Measurements from ENCODE around the gene VWA8.
"Not testable (repeated sequence)": the region's sequence is repeated elsewhere in the genome, so short reads cannot be mapped to it uniquely, and the experiment has no call there.

Gene VWA8

DNA sequence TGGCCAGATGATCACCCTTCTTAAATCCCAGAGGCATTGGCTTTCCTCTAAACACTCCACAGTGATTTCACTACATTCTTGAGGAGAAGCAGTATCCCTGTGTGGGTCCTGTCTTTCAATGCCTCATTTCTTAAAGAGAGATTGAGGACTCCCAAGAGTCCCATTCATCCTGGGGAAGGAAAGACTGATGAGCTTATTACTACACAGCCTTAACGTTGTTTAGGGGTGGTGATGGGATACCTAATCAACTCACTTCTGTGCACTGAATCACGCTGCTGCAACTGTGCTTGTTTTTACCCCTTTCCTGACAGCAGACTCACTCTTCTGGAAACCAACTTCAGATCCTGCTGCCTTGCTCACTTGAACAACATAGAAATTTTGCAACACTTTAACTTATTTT, 300.5 kb downstream of the VWA8 start:
- Mint-ChIP-seq H3K36me3 (peaks cover 37 to 49% of the 10 kb centered on the region in 2 donors), H3K27me3 (peaks cover 12 to 13% of the 10 kb centered on the region in 2 donors), H3K4me1 (peaks cover 0 to 2% of the 10 kb centered on the region in 2 donors), H3K9me3 (no peaks in the 10 kb centered on the region), H3K27ac (no peak overlapping the region), H3K4me3 (no peak overlapping the region)
- DNase-seq (no peak), ATAC-seq (replicated peaks) (no peak)

DNA sequence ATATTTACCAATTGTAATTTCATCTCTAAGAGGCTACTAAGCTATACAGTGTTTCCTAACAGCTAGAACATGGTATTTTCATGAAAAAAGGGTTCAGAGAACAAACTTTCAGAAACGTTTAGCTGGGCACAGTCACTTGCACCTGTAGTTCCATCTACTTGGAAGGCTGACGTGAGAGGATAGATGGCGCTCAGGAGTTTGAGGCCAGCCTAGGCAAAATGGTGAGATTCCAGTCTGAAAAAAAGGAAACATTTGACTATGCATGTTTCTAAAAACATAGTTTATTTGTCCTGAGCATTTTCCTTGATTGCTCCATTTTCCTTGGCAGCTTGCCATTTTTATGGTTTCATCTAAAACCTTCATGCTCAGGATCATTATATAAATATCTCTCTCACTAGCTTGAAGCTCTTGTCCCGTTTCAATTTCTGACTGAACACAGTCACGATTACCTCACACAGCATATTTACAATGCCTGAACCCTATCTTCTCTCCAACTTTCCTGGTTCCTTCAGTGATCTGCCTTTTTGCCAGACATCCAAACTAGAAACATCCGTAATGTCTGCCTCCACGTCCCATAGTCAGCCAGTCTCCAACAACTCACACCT, 302.8 kb downstream of the VWA8 start:
- H3K4me1 Mint-ChIP-seq = peaks cover 7 to 9% of the 10 kb centered on the region in 2 donors
- peaks cover 21% of the 10 kb centered on the region in 2 donors for H3K27me3 Mint-ChIP-seq
- H3K4me3 Mint-ChIP-seq = no peak overlapping the region
- H3K9me3 Mint-ChIP-seq = no peaks in the 10 kb centered on the region
- ATAC-seq (replicated peaks) (no peak), DNase-seq (no peak)
- H3K36me3 Mint-ChIP-seq = peaks cover 35 to 50% of the 10 kb centered on the region in 2 donors
- H3K27ac Mint-ChIP-seq = no peak overlapping the region

DNA sequence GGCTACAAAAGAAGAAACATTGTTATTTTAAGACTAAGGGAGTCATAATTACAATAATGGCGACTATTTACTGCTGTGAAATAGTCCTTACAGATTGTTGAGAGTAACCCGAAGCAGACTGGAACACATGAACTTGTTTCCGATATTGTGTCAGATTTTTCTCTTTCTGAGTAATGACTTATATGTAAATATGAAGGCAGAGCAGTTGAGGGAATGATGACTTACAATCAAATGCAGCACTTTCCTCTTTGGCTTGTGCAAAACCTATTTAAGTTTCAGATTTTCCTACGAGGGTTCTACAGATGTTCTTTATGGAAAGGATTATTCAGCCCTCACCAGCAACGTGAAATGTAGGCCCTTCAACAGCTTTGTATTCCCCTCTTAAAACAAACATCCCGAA, 304.9 kb downstream of the VWA8 start:
- no peak overlapping the region for H3K4me3 Mint-ChIP-seq
- no peak for DNase-seq
- peaks cover 30 to 41% of the 10 kb centered on the region in 2 donors for H3K36me3 Mint-ChIP-seq
- no peak for ATAC-seq (replicated peaks)
- H3K27ac Mint-ChIP-seq = no peak overlapping the region
- no peaks in the 10 kb centered on the region for H3K9me3 Mint-ChIP-seq
- peaks cover 7 to 9% of the 10 kb centered on the region in 2 donors for H3K4me1 Mint-ChIP-seq
- peaks cover 17 to 21% of the 10 kb centered on the region in 2 donors for H3K27me3 Mint-ChIP-seq

DNA sequence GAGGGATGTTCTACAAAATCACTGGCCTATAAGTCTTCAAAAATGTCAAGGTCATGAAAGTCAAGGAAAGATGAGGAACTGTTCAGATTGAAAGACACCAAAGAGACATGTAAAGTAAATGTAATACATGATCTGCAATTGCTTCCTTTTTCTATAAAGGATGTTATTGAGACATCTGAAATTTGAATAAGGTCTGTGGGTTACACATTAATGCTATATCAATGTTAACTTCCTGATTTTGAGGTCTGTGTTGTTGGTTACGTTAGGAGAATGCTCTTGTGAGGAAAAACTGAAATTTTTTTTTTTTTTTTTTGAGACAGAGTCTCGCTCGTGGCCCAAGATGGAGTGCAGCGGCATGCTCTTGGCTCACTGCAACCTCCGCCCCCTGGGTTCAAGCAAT, 306.1 kb downstream of the VWA8 start:
- H3K27ac Mint-ChIP-seq = no peak overlapping the region
- ATAC-seq (replicated peaks) (peak; percentile 51 to 81), DNase-seq (no peak)
- no peak overlapping the region for H3K4me3 Mint-ChIP-seq
- H3K4me1 Mint-ChIP-seq = peaks cover 7 to 9% of the 10 kb centered on the region in 2 donors
- peaks cover 25 to 36% of the 10 kb centered on the region in 2 donors for H3K36me3 Mint-ChIP-seq
- H3K27me3 Mint-ChIP-seq = peaks cover 21 to 24% of the 10 kb centered on the region in 2 donors
- no peaks in the 10 kb centered on the region for H3K9me3 Mint-ChIP-seq

DNA sequence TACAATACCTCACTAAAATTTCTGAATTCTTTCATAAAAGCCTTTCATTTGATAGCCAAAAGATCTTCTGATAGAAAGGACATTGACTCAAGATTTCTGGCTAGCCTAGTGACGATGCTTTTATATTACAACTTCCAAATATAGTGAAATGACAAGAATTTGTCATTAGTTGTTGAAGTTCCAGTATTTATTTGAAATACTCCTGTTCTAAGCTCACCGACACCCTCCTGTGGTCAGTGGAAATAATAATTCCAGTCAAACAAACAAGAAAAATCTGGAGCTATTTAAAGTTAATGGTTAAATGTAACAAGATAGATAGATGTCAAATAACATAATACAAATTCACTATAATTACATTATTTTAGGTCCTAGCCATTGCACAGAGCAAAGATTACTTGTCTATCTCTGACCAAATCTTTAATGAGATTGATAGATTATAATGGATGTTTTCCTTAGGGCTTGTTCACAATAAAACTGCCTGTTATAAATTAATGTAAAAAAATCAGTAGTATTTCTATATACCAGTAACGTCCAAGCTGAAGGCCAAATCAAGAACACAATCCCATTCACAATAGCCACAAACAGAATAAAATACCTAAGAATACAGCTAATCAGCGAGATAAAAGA, 308.1 kb downstream of the VWA8 start:
- Mint-ChIP-seq H3K4me1 (peaks cover 7 to 9% of the 10 kb centered on the region in 2 donors), H3K27me3 (peaks cover 17 to 24% of the 10 kb centered on the region in 2 donors), H3K36me3 (peaks cover 22 to 30% of the 10 kb centered on the region in 2 donors), H3K4me3 (no peak overlapping the region), H3K9me3 (no peaks in the 10 kb centered on the region), H3K27ac (no peak overlapping the region)
- DNase-seq = no peak
- no peak for ATAC-seq (replicated peaks)

DNA sequence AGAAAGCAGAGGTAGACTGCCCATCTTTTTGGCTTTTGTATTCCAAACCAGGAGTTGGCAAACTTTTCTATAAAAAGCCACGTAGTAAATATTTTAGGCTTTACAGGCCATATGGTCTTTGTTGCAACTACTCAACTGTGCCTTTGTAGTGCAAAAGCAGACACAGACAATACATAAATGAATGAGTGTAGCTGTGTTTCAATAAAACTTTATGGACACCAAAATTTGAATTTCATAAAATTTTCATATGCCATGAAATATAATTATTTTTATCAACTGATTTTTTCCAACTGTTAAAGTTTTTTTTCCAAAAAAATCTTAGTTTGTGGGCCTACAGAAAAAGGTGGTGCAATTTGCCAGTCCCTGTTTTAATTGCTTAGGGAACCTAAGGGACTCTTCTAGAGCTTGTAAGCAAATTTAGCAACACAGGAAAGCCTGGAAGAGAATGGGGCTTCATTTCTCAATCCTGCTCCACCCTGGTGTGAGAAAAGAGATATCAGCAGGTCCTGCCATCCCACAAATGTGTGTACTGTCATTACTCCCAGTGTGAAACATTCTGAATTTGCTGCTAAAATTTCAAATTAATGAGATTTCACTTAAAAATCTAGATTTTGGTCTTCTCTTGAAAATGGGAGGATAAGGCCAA, 309.4 kb downstream of the VWA8 start:
- Mint-ChIP-seq H3K9me3 (no peaks in the 10 kb centered on the region), H3K4me1 (peaks cover 5 to 9% of the 10 kb centered on the region in 2 donors), H3K4me3 (no peak overlapping the region), H3K27me3 (peaks cover 14 to 29% of the 10 kb centered on the region in 2 donors), H3K27ac (no peak overlapping the region), H3K36me3 (peaks cover 18 to 23% of the 10 kb centered on the region in 2 donors)
- ATAC-seq (replicated peaks) = no peak
- no peak for DNase-seq

DNA sequence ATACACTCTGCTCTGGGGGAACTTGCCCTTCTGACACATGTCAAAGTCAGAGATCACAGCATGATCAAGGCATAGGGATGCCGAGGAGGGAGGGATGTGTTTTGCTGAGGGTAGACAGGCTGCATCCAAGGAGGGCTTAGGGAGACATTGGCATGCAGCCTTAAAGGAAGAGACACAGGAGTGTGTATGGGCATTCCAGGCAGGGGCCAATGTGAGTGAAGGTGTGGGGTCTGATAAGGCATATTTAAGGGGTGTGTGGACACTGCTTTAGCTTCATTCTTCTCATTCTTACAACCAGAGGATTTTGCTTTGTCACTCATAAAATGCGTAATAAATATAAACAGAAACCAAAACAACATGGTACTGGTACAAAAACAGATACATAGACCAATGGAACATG, 310.2 kb downstream of the VWA8 start:
- H3K27me3 Mint-ChIP-seq = peaks cover 14 to 29% of the 10 kb centered on the region in 2 donors
- peaks cover 18 to 25% of the 10 kb centered on the region in 2 donors for H3K36me3 Mint-ChIP-seq
- no peaks in the 10 kb centered on the region for H3K9me3 Mint-ChIP-seq
- no peak for DNase-seq
- peaks cover 5 to 9% of the 10 kb centered on the region in 2 donors for H3K4me1 Mint-ChIP-seq
- H3K27ac Mint-ChIP-seq = no peak overlapping the region
- H3K4me3 Mint-ChIP-seq = no peak overlapping the region
- no peak for ATAC-seq (replicated peaks)

DNA sequence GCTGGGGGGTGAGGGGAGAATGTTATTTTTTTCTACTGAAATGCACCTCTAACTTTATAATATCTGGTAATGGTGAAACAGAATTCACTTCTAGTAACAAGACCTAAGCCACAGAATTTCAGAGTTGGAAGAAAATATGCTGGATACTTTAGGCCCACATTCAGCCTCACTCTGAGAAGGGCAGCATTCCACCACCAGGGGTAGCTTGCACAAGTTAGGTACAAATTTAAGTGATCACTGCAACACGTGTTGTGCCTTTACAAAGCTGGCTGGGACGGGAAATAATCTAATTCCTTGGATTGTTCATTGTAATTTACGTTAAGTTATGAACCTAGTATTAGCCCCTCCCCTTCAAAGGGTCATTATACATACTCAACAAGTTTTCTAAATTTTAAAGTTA, 311.2 kb downstream of the VWA8 start:
- Mint-ChIP-seq H3K27ac (no peak overlapping the region), H3K27me3 (peaks cover 13 to 26% of the 10 kb centered on the region in 2 donors), H3K9me3 (no peaks in the 10 kb centered on the region), H3K36me3 (peaks cover 16 to 21% of the 10 kb centered on the region in 2 donors), H3K4me3 (no peak overlapping the region), H3K4me1 (peaks cover 3 to 4% of the 10 kb centered on the region in 2 donors)
- ATAC-seq (replicated peaks) (no peak), DNase-seq (no peak)

GRCh38 chr13:41648314-41648935, 312.5 kb downstream of the VWA8 start:
- DNase-seq (no peak), ATAC-seq (replicated peaks) (no peak)
- Mint-ChIP-seq H3K27me3 (peaks cover under 1 to 14% of the 10 kb centered on the region in 2 donors), H3K4me1 (no peaks in the 10 kb centered on the region), H3K27ac (no peak overlapping the region), H3K4me3 (no peak overlapping the region), H3K9me3 (no peaks in the 10 kb centered on the region), H3K36me3 (peaks cover 6 to 10% of the 10 kb centered on the region in 2 donors)

DNA sequence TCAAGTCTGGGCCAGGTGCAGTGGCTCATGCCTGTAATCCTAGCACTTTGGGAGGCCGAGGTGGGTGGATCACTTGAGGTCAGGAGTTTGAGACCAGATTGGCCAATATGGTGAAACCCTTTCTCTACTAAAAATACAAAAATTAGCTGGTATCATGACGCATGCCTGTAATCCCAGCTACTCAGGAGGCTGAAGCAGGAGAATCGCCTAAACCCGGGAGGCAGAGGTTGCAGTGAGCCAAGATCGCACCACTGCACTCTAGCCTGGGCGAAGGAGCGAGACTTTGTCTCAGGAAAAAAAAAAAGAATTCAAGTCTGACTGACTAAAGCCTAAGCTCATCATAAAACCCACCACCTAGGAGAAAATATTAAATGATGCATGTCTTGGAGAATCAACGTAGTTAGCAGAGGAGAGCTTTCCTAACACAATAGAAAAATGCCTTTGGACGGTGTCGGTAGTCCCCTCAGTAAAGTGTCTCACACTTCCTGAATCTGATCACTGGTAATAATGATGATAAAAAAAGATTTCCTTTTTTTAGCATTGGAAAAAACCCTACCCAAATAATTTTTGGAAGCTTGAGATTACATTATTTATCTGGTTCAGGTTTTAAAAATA, 313.1 kb downstream of the VWA8 start:
- Mint-ChIP-seq H3K36me3 (peaks cover 6 to 13% of the 10 kb centered on the region in 2 donors), H3K27me3 (peaks cover 0 to 13% of the 10 kb centered on the region in 2 donors)
- not testable (repeated sequence) for ATAC-seq (replicated peaks); H3K9me3 Mint-ChIP-seq; H3K27ac Mint-ChIP-seq; H3K4me1 Mint-ChIP-seq; H3K4me3 Mint-ChIP-seq; DNase-seq

DNA sequence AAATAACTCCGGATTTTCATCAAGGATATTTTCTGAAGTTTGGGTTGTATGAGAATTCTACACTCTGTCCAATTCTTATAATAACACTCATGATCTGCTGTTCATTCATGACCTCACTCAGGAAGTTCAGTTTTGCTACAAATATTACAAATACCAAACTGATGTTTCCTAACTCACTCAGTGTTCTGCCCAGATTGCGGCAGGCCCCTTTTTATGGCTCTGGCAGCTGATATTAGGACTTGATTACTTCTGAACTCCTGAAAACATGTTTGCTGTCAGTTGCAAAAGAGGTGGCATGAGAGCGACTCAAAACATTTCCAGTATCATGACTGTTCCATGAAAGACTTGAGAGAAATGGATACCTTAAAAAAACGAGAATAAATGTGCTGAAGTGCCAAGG, 315.6 kb downstream of the VWA8 start:
- no peaks in the 10 kb centered on the region for H3K4me1 Mint-ChIP-seq

DNA sequence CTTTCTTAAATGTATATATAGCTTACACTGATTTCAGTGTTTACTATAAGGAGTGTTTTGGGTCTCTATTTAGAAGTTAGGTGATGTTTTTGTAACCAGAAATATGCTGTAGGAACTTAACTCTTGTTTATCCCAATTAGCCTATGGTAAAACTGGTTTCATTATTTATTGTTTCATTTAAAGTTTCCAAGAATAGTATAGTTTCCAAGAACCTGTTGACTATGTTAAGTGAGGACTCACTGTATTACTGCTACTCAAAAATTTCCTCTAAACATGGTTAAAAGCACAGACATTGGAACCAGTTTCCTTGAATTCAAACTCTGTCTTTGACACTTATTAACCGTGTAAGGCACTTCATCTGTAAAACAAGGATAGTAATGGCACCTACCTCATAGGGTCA, 316.2 kb downstream of the VWA8 start:
- H3K9me3 Mint-ChIP-seq = no peaks in the 10 kb centered on the region
- H3K4me1 Mint-ChIP-seq = peaks cover 0 to 2% of the 10 kb centered on the region in 2 donors
- ATAC-seq (replicated peaks) (no peak), DNase-seq (no peak)
- H3K36me3 Mint-ChIP-seq = peaks cover 4 to 11% of the 10 kb centered on the region in 2 donors
- peaks cover 0 to 4% of the 10 kb centered on the region in 2 donors for H3K27me3 Mint-ChIP-seq
- no peak overlapping the region for H3K4me3 Mint-ChIP-seq
- H3K27ac Mint-ChIP-seq = no peak overlapping the region

More for the DNA sequence above, 315.6 kb downstream of the VWA8 start:
- no peak overlapping the region for H3K27ac Mint-ChIP-seq
- H3K36me3 Mint-ChIP-seq = peaks cover 0 to 11% of the 10 kb centered on the region in 2 donors
- no peaks in the 10 kb centered on the region for H3K9me3 Mint-ChIP-seq
- no peak for ATAC-seq (replicated peaks)
- H3K27me3 Mint-ChIP-seq = peaks cover 0 to 6% of the 10 kb centered on the region in 2 donors
- no peak overlapping the region for H3K4me3 Mint-ChIP-seq
- no peak for DNase-seq

GRCh38 chr13:41643507-41643906, 317.4 kb downstream of the VWA8 start:
- H3K4me1 Mint-ChIP-seq = peaks cover 0 to 2% of the 10 kb centered on the region in 2 donors
- H3K36me3 Mint-ChIP-seq = peaks cover 14 to 20% of the 10 kb centered on the region in 2 donors
- no peak overlapping the region for H3K4me3 Mint-ChIP-seq
- H3K27me3 Mint-ChIP-seq = peaks cover 0 to 4% of the 10 kb centered on the region in 2 donors
- DNase-seq = no peak
- no peaks in the 10 kb centered on the region for H3K9me3 Mint-ChIP-seq
- ATAC-seq (replicated peaks) = no peak
- H3K27ac Mint-ChIP-seq = no peak overlapping the region

GRCh38 chr13:41641961-41642360, 318.9 kb downstream of the VWA8 start:
- no peak overlapping the region for H3K4me3 Mint-ChIP-seq
- peaks cover 0 to 3% of the 10 kb centered on the region in 2 donors for H3K27me3 Mint-ChIP-seq
- ATAC-seq (replicated peaks) = no peak
- H3K9me3 Mint-ChIP-seq = no peaks in the 10 kb centered on the region
- H3K36me3 Mint-ChIP-seq = peaks cover 21 to 25% of the 10 kb centered on the region in 2 donors
- peaks cover 0 to 2% of the 10 kb centered on the region in 2 donors for H3K4me1 Mint-ChIP-seq
- H3K27ac Mint-ChIP-seq = no peak overlapping the region
- no peak for DNase-seq
